Testis (tissue), 2 donors: Measurements from ENCODE around the gene AK9.

Experiments used
- CTCF ChIP-seq, 3 experiments: fragments of 450-650 bp in 2 of 3; fragments of 200-600 bp in 1 of 3; sonication (generic) in 1 of 3; IDR thresholded peaks; one replicate each; pipeline ENCODE4 v1.5.1; 2016 to 2019; ENCODE audit warnings: antibody characterized with exemption in 3 of 3, mild to moderate bottlenecking in 2 of 3, moderate library complexity in 1 of 3
- POLR2A ChIP-seq: fragments of 450-650 bp; IDR thresholded peaks from one replicate; pipeline ENCODE4 v1.6.1; 2017; ENCODE audit warnings: antibody characterized with exemption, mild to moderate bottlenecking, moderate library complexity

DNA sequence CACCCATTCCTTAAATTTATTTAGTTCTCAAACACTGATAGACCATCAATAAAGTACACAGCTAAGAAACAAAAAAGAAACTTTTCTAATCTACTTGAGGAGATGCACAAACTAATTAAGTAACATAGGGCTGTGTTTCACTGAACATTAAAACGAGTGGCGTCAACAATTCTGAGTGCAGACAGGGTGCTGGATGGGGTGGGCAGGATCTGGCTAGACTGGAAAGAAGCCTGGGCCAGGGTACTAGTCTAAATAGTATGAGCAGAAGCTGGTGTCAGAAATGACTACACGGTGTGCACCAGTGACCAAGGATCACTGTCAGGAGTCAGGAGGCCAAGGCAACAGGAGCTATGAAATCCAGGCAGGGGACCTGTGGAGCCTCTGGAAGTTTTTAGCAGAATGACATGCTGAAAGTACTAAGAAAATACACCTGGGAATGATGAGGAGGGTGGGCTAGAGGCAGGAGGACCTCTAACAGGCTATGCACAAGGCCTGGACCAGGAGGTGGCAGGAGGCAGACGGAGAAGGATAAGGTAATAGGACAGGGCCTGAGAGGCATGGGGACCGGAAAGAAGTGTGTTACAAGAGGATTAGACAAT is 221.3 kb downstream of the AK9 start:
- TF ChIP-seq CTCF (IDR thresholded peaks at IDR 0.05) (no peak), POLR2A (no peak)
